ENCODE measurements around the gene BACH2. TPM values are rescaled to one million over a fixed set of nuclear protein-coding genes. Genes with fewer than 3 reads are reported as not detected.

BACH2 gene
- polyA plus RNA-seq, 2 of the 4 experiments (the other 2 are of a cell fraction), result 0.01 to 0.36 TPM

DNA sequence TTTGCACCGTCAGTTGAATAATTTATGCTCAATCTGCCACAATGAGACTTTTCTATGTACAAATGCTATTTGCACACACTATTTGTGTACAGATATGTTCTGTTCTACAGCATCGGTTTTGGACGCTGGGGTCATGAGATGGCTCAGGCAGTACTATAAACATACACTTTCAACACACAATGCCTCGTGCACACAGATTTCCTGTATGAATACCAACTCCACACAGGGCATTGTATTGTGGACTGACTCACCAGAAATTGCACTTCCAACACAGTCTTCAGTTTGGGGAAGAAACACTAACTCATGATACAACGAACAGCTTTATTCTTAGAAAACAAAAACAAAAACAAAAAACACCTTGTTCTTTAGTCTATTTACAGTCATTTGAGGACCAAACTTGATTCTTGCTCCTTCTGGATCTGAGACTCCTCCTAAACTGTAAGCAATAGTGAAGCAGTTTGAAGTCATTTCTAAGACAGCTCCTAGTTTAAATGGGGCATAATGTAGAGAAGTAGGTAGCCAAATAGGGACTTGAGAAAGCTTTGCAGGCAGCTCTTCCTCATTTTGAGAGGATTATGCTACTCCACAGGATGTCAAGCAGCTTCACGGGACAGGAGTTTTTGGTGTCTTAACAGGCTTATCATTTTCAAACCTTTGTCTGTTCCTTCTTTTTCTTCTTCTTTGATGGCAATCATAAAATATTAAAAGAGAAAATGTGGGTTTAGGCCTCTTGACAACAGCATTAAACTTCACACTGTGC, 368.7 kb downstream of the BACH2 start:
- H3K27ac ChIP-seq, result no peak overlapping the region
- no peak overlapping the region for H3K4me2 ChIP-seq
- ATAC-seq, result no peak

GRCh38 chr6:89927264-89927663, 369.4 kb downstream of the BACH2 start:
- H3K27ac ChIP-seq, result no peak overlapping the region
- POLR2A ChIA-PET, result no interaction called here
- no peak for TF ChIP-seq JUNB (IDR thresholded peaks at IDR 0.05)
- TF ChIP-seq RAD21 (conservative IDR thresholded peaks at IDR 0.05 in 1 of 2, IDR thresholded peaks at IDR 0.05 in 1 of 2), result no peak
- TF ChIP-seq RFX5 (IDR thresholded peaks at IDR 0.05), result no peak
- no peak for TF ChIP-seq POLR2A (IDR thresholded peaks at IDR 0.05; ENCODE audit: low read length)
- no peak for TF ChIP-seq SREBF2 (IDR thresholded peaks at IDR 0.05)
- TF ChIP-seq RARB (CRISPR knock-in tag; IDR thresholded peaks at IDR 0.05), result no peak
- ATAC-seq (no peak), FAIRE-seq (no peak), DNase-seq (ENCODE audit: low read depth in 1 of 2, low spot score in 1 of 2) (no peak)
- no peak overlapping the region for H3K4me2 ChIP-seq
- H3K9me3 ChIP-seq, result no peaks in the 10 kb centered on the region
- H3K4me1 ChIP-seq, result peaks cover 8% of the 10 kb centered on the region; the same call in 2 of the 3 replicates
- H3K4me3 ChIP-seq, result no peak overlapping the region
- 77% methylated on average over 5 of the region's 5 CpGs for WGBS (ENCODE audit: missing lambda C conversion rate)
- CTCF ChIA-PET, result interaction anchor here (1.2 to 1.4 kb wide), 2 partner anchors 13 to 552 kb away, joined by 3 to 4 read pairs; no protein-coding TSS in a partner anchor

More for the DNA sequence above, 368.7 kb downstream of the BACH2 start:
- 52% methylated on average over 6 of the region's 6 CpGs for WGBS (ENCODE audit: missing lambda C conversion rate)
- FAIRE-seq (no peak), DNase-seq (ENCODE audit: low read depth in 1 of 2, low spot score in 1 of 2) (no peak)
- TF ChIP-seq ZFP36 (IDR thresholded peaks at IDR 0.05; ENCODE audit: borderline replicate concordance, partially characterized antibody), result no peak
- H3K9me3 ChIP-seq, result no peaks in the 10 kb centered on the region
- no peak overlapping the region for H3K4me3 ChIP-seq
- ChIA-PET CTCF (interaction anchor here (1.2 to 1.4 kb wide), 2 partner anchors 12 to 551 kb away, joined by 3 to 4 read pairs; no protein-coding TSS in a partner anchor), POLR2A (no interaction called here)
- peaks cover 8% of the 10 kb centered on the region; the same call in 2 of the 3 replicates for H3K4me1 ChIP-seq

DNA sequence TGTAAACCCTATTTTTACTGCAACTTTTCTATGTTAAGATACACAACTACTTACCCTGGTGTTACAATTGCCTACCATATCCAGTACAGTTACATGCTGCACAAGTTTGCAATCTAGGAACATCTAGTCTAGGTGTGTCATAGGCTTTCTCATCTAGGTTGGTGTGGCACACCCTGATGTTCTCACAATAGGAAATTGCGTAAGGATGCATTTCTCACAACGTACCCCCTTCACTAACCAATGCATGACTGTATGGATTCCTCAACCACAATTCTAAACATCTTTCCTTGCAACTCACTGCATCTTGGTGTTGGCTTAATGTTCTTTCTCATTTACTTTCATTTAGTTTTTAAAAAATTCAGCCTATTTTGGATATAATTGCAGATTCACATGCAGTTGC, 370.8 kb downstream of the BACH2 start:
- DNase-seq (ENCODE audit: low read depth in 1 of 2, low spot score in 1 of 2) (no peak), FAIRE-seq (no peak), ATAC-seq (no peak)
- no peaks in the 10 kb centered on the region for H3K9me3 ChIP-seq
- no peak overlapping the region for H3K4me2 ChIP-seq
- ChIA-PET CTCF (no interaction called here), POLR2A (no interaction called here)
- TF ChIP-seq, protein P1, sequence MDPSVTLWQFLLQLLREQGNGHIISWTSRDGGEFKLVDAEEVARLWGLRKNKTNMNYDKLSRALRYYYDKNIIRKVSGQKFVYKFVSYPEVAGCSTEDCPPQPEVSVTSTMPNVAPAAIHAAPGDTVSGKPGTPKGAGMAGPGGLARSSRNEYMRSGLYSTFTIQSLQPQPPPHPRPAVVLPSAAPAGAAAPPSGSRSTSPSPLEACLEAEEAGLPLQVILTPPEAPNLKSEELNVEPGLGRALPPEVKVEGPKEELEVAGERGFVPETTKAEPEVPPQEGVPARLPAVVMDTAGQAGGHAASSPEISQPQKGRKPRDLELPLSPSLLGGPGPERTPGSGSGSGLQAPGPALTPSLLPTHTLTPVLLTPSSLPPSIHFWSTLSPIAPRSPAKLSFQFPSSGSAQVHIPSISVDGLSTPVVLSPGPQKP (IDR thresholded peaks at IDR 0.05; ENCODE audit: low read depth, low read length), result no peak
- no peak for TF ChIP-seq CHD4 (IDR thresholded peaks at IDR 0.05; ENCODE audit: borderline replicate concordance)
- TF ChIP-seq RFX5 (IDR thresholded peaks at IDR 0.05), result no peak
- no peak for TF ChIP-seq SREBF2 (IDR thresholded peaks at IDR 0.05)
- TF ChIP-seq HOXB13 (CRISPR knock-in tag; IDR thresholded peaks at IDR 0.05; ENCODE audit: low read depth), result no peak
- TF ChIP-seq BHLHE40 (IDR thresholded peaks at IDR 0.05; ENCODE audit: low read depth, low read length), result no peak
- TF ChIP-seq MAX (IDR thresholded peaks at IDR 0.05), result no peak
- TF ChIP-seq, protein P2, sequence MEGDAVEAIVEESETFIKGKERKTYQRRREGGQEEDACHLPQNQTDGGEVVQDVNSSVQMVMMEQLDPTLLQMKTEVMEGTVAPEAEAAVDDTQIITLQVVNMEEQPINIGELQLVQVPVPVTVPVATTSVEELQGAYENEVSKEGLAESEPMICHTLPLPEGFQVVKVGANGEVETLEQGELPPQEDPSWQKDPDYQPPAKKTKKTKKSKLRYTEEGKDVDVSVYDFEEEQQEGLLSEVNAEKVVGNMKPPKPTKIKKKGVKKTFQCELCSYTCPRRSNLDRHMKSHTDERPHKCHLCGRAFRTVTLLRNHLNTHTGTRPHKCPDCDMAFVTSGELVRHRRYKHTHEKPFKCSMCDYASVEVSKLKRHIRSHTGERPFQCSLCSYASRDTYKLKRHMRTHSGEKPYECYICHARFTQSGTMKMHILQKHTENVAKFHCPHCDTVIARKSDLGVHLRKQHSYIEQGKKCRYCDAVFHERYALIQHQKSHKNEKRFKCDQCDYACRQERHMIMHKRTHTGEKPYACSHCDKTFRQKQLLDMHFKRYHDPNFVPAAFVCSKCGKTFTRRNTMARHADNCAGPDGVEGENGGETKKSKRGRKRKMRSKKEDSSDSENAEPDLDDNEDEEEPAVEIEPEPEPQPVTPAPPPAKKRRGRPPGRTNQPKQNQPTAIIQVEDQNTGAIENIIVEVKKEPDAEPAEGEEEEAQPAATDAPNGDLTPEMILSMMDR (IDR thresholded peaks at IDR 0.05), result no peak
- no peak for TF ChIP-seq EP300 (IDR thresholded peaks at IDR 0.05)
- no peak for TF ChIP-seq NPAS2 (CRISPR knock-in tag; IDR thresholded peaks at IDR 0.05; ENCODE audit: borderline replicate concordance)
- TF ChIP-seq CHD2 (IDR thresholded peaks at IDR 0.05; ENCODE audit: low read length, partially characterized antibody), result no peak
- no peak for TF ChIP-seq CEBPB (IDR thresholded peaks at IDR 0.05)
- no peak for TF ChIP-seq PHF8 (IDR thresholded peaks at IDR 0.05; ENCODE audit: borderline replicate concordance, low read depth)
- TF ChIP-seq FOXS1 (CRISPR knock-in tag; IDR thresholded peaks at IDR 0.05), result no peak
- TF ChIP-seq POLR2AphosphoS2 (conservative IDR thresholded peaks at IDR 0.05; ENCODE audit: low read length), result no peak
- no peak for TF ChIP-seq ESRRA (IDR thresholded peaks at IDR 0.05; ENCODE audit: borderline replicate concordance, low read length)
- TF ChIP-seq FOSB (CRISPR knock-in tag; IDR thresholded peaks at IDR 0.05), result no peak
- no peak for TF ChIP-seq USF2 (IDR thresholded peaks at IDR 0.05)
- TF ChIP-seq RNF2 (IDR thresholded peaks at IDR 0.05; ENCODE audit: borderline replicate concordance, low read depth), result no peak
- H3K27ac ChIP-seq, result no peak overlapping the region
- WGBS (ENCODE audit: missing lambda C conversion rate), result 60% methylated on average over 2 of the region's 2 CpGs
- H3K4me3 ChIP-seq, result no peak overlapping the region
- peaks cover 8% of the 10 kb centered on the region; the same call in 2 of the 3 replicates for H3K4me1 ChIP-seq
